MCF 10A (cell line): ENCODE results near the gene GEMIN4. TPM values are rescaled to one million over a fixed set of nuclear protein-coding genes. Genes with fewer than 3 reads are reported as not detected.
"Not testable (repeated sequence)": the region's sequence is repeated elsewhere in the genome, so short reads cannot be mapped to it uniquely, and the experiment has no call there.

Source experiments
- BruUV-seq: library from RNA; stranded (reverse); fragments of 400-500 nt; replicated peaks from 2 replicates; lab custom pipeline; 2021; lab: Mats Ljungman, UMichigan
- CTCF ChIA-PET: fragments of 300-600 bp; sonication (Branson Sonifier 250); formaldehyde crosslinking; extraction: SDS; loops from one replicate; lab custom pipeline; 2021; ENCODE audit warnings: antibody characterized with exemption, inconsistent platforms; lab: Yijun Ruan, JAX
- POLR2A ChIA-PET: fragments of 300-600, 350-650 bp; sonication (Branson Sonifier 250); formaldehyde crosslinking; extraction: SDS; loops from one replicate; lab custom pipeline; 2020; ENCODE audit warnings: antibody characterized with exemption, inconsistent platforms; lab: Yijun Ruan, JAX
- DNase-seq: peaks from one replicate; pipeline ENCODE4 v3.0.0-alpha.2; 2018; ENCODE audit not compliant: unreplicated experiment
- H3K27ac Mint-ChIP-seq: one replicate; pipeline ENCODE4 v1.8.0; 2022; ENCODE audit warnings: mild to moderate bottlenecking, low read depth, mixed read lengths; ENCODE audit not compliant: unreplicated experiment
- H3K27me3 Mint-ChIP-seq: one replicate; pipeline ENCODE4 v1.8.0; 2022; ENCODE audit warnings: mixed read lengths; ENCODE audit not compliant: insufficient read depth, unreplicated experiment
- H3K36me3 Mint-ChIP-seq: one replicate; pipeline ENCODE4 v1.8.0; 2022; ENCODE audit warnings: mild to moderate bottlenecking, moderate library complexity, mixed read lengths; ENCODE audit not compliant: insufficient read depth, unreplicated experiment
- H3K4me1 Mint-ChIP-seq: one replicate; pipeline ENCODE4 v1.8.0; 2022; ENCODE audit warnings: mixed read lengths; ENCODE audit not compliant: insufficient read depth, unreplicated experiment
- H3K4me3 Mint-ChIP-seq: one replicate; pipeline ENCODE4 v1.8.0; 2022; ENCODE audit warnings: mild to moderate bottlenecking, moderate library complexity, mixed read lengths; ENCODE audit not compliant: unreplicated experiment
- H3K9me3 Mint-ChIP-seq: one replicate; pipeline ENCODE4 v1.8.0; 2022; ENCODE audit warnings: mixed read lengths; ENCODE audit not compliant: unreplicated experiment
- CTCF ChIP-seq: fragments of 200-600 bp; IDR thresholded peaks from one replicate; pipeline ENCODE4 v1.8.0; 2022; ENCODE audit warnings: antibody characterized with exemption, mild to moderate bottlenecking; ENCODE audit not compliant: unreplicated experiment
- intact Hi-C: fragments of 100-400 bp; cut with micrococcal nuclease; formaldehyde crosslinking; loops from 2 replicates; pipeline ENCODE4 v1.14.1; 2022
- total RNA-seq: library from RNA; stranded (reverse); gene quantifications from 2 replicates; pipeline ENCODE4 v1.2.3, GENCODE V29; 2022

The GEMIN4 gene
- total RNA-seq, 1 experiment from 2014 or later: 24.1 TPM

DNA sequence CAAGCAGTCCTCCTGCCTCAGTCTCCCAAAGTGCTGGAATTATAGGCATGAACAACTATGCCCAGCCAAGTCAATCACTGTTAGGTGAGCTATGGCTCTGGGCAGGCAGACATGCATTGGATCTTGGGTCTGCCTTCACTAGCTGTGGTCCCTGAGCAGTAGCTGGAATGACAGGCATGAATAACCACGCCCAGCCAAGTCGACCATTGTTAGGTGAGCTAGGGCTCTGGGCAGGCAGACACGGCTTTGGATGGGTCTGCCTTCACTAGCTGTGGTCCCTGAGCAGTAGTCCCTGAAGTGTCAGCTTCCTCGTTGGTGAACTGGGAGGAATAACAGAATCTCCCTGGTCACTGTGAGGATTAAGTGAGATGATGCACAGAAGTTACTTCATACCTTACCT lies 36.5 kb upstream of the GEMIN4 start:
- DNase-seq: no peak
- H3K4me3 Mint-ChIP-seq: no peak overlapping the region
- no peak overlapping the region for H3K27ac Mint-ChIP-seq
- ChIA-PET POLR2A (no interaction called here), CTCF (no interaction called here)
- no peaks in the 10 kb centered on the region for H3K9me3 Mint-ChIP-seq
- peaks cover 5% of the 10 kb centered on the region for H3K4me1 Mint-ChIP-seq
- peaks cover 56% of the 10 kb centered on the region for H3K36me3 Mint-ChIP-seq
- no peaks in the 10 kb centered on the region for H3K27me3 Mint-ChIP-seq
- intact Hi-C loops: no loop called here
- BruUV-seq: no TSS peak
- no peak for TF ChIP-seq CTCF

DNA sequence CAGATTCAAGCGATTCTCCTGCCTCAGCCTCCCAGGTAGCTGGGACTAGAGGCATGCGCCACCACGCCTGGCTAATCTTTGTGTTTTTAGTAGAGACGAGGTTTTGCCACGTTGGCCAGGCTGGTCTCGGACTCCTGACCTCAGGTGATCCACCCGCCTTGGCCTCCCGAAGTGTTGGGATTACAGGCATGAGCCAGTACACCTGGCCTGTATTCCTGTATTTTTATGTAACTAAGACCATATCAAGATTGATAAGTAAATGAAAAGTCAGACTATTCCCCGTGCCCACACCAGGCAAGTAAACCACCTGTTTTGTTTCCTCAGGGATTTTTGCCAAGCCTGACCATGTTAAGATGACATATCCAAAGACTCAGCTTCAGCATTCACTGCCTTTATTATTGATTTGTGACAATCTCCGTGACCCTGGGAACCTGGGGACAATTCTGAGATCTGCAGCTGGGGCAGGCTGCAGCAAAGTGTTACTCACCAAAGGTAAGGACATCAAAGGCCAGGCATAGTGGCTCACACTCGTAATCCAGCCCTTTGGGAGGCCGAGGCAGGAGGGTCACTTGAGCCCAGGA lies 35.7 kb upstream of the GEMIN4 start:
- no peak for TF ChIP-seq CTCF
- POLR2A ChIA-PET: no interaction called here
- Mint-ChIP-seq H3K27me3 (no peaks in the 10 kb centered on the region), H3K36me3 (peaks cover 56% of the 10 kb centered on the region), H3K4me3 (no peak overlapping the region), H3K27ac (no peak overlapping the region), H3K4me1 (peaks cover 5% of the 10 kb centered on the region), H3K9me3 (no peaks in the 10 kb centered on the region)
- BruUV-seq: no TSS peak
- DNase-seq: no peak
- CTCF ChIA-PET: interaction anchor here (0.5 to 0.8 kb wide), 2 partner anchors 11 to 93 kb away, joined by 3 to 4 read pairs; no protein-coding TSS in a partner anchor
- intact Hi-C loops: no loop called here

DNA sequence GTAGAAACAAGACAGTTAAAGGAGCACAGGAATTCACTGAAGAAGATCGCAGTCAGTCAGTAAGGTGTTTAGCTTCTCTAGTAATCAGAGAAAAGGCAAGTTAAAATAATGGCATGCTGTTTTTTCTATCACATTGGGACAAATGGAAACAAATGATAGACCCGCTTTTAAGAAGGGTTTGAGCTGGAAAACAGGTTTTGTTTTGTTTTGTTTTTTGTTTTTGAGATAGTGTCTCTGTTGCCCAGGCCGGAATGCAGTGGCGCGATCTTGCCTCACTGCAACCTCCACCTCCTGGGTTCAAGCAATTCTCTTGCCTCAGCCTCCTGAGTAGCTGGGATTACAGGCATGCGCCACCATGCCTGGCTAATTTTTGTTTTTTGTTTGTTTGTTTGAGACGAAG lies 33.8 kb upstream of the GEMIN4 start:
- ChIA-PET POLR2A (interaction anchor here (0.6 kb wide), 1 partner anchor 193 kb away, joined by 4 read pairs; the partner anchor contains the start of gene NXN), CTCF (interaction anchor here (0.5 to 1.2 kb wide), 3 partner anchors 89 to 336 kb away, joined by 3 to 5 read pairs (median 3); partner anchors contain the start of gene NXN)
- H3K27ac Mint-ChIP-seq, H3K9me3 Mint-ChIP-seq, H3K27me3 Mint-ChIP-seq, DNase-seq, H3K4me3 Mint-ChIP-seq, intact Hi-C loops, BruUV-seq: not testable (repeated sequence)
- Mint-ChIP-seq H3K4me1 (peaks cover 10% of the 10 kb centered on the region), H3K36me3 (peaks cover 51% of the 10 kb centered on the region)

DNA sequence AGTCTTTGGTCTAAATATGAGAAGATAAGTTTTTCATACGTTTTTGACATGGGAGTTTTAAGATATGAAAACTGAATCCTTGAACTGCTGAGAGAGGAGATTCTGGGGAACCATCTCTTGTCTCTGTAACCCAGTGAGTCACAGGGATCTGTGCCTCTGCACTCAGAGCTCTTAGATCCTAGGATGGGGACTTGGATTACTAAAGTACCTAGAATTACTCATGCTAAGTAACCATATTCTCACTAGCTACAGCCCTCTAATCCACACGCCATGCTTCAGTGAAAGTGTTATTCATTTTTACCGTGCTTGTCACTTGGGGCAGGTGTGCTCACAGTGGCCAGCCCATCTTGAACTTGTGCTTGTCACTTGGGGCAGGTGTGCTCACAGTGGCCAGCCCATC lies 32.1 kb upstream of the GEMIN4 start:
- POLR2A ChIA-PET: interaction anchor here (1.2 kb wide), 1 partner anchor 55 kb away, joined by 5 read pairs; no protein-coding TSS in a partner anchor
- Mint-ChIP-seq H3K36me3 (peaks cover 56% of the 10 kb centered on the region), H3K27ac (no peak overlapping the region), H3K9me3 (no peaks in the 10 kb centered on the region), H3K27me3 (no peaks in the 10 kb centered on the region), H3K4me3 (peak overlapping the region; percentile 99), H3K4me1 (peaks cover 10% of the 10 kb centered on the region)
- no TSS peak for BruUV-seq
- no peak for DNase-seq
- CTCF ChIA-PET: no interaction called here
- no peak for TF ChIP-seq CTCF
- intact Hi-C loops: no loop called here
